Measurements from ENCODE around the gene CENPQ.
A peak's percentile ranks its signal among the peaks of the same experiment; 100 is the strongest.
"Not testable (repeated sequence)": the region's sequence is repeated elsewhere in the genome, so short reads cannot be mapped to it uniquely, and the experiment has no call there.

CENPQ gene

DNA sequence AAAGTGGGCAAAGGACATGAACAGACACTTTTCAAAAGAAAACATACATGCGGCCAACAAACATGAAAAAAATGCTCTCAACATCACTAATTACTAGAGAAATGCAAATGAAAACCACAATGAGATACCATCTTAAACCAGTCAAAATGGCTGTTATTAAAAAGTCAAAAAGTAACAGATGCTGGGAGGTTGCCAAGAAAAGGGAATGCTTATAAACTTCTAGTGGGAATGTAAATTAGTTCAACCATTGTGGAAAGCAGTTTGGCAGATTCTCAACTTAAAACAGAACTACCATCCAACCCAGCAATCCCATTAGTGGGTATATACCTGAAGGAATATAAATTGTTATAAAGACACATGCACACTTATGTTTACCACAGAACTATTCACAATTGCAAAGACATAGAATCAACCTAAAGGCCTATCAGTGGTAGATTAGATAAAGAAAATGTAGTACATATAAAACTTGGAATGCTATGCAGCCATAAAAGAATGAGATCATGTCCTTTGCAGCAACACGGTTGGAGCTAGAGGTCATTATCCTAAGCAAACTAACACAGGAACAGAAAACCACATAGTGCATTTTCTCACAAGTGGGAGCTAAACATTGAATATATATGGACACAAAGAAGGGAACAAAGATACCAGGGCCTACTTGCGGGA is 16.3 kb downstream of the CENPQ start:
- TF ChIP-seq, protein P1, sequence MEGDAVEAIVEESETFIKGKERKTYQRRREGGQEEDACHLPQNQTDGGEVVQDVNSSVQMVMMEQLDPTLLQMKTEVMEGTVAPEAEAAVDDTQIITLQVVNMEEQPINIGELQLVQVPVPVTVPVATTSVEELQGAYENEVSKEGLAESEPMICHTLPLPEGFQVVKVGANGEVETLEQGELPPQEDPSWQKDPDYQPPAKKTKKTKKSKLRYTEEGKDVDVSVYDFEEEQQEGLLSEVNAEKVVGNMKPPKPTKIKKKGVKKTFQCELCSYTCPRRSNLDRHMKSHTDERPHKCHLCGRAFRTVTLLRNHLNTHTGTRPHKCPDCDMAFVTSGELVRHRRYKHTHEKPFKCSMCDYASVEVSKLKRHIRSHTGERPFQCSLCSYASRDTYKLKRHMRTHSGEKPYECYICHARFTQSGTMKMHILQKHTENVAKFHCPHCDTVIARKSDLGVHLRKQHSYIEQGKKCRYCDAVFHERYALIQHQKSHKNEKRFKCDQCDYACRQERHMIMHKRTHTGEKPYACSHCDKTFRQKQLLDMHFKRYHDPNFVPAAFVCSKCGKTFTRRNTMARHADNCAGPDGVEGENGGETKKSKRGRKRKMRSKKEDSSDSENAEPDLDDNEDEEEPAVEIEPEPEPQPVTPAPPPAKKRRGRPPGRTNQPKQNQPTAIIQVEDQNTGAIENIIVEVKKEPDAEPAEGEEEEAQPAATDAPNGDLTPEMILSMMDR (conservative IDR thresholded peaks at IDR 0.05), result no peak
- no peak overlapping the region for H3K27ac ChIP-seq

DNA sequence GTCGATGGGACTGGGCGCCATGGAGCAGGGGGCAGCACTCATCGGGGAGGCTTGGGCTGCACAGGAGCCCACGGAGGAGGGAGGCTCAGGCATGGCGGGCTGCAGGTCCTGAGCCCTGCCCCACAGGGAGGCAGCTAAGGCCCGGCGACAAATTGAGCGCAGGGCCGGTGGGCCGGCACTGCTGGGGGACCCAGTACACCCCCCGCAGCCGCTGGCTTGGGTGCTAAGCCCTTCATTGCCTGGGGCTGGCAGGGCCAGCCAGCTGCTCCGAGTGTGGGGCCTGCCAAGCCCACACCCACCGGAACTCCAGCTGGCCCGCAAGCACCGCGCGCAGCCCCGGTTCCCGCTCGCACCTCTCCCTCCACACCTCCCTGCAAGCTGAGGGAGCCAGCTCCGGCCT is 18.7 kb downstream of the CENPQ start:
- not testable (repeated sequence) for H3K27ac ChIP-seq

DNA sequence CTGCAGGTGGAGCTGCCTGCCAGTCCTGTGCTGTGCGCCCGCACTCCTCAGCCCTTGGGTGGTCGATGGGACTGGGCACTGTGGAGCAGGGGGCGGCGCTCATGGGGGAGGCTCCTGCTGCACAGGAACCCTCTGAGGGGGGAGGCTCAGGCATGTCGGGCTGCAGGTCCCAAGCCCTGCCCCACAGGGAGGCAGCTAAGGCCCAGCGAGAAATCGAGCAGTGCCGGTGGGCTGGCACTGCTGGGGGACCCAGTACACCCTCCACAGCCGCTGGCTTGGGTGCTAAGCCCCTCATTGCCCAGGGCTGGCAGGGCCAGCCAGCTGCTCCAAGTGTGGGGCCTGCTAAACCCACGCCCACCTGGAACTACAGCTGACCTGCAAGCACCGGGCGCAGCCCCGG is 20.2 kb downstream of the CENPQ start:
- not testable (repeated sequence) for H3K27ac ChIP-seq

DNA sequence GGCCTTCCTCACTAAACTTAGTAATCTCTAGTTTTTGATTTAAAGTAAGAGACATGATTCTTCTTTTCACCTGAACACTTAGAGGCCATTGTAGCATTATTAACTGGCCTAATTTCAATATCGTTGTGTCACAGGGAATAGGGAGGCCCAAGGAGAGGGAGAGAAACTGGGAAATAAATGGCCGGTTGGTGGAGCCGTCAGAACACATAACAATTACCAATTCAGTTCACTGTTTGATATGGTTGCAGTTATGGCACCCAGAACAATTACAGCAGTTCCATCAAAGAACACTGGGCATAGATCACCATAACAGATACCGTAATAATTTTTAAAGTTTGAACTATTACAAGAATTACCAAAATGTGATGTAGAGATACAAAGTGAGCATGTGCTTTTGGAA is 27.5 kb downstream of the CENPQ start:
- no peak overlapping the region for H3K27ac ChIP-seq
- TF ChIP-seq, protein P1 (conservative IDR thresholded peaks at IDR 0.05), result peak; percentile 29

DNA sequence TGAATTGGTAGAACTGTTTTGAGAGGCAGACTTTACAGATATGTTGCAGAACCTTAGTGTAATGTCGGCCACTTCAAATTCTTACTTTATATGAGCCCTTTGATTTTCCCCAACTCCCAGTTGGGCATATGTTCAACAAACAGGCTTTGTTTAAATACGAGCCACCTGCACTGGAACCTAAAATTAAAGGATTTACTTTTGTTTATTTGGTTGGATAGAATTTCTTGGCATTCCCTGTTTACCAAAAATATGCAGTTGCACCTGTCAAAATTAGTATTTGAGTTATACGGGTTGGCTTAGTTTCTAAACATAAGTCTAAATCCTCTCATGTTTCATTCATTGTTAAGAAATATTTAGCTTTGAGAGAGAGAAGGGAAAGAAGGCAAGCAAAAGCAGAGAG is 34.1 kb downstream of the CENPQ start:
- TF ChIP-seq, protein P1 (conservative IDR thresholded peaks at IDR 0.05), result no peak
- H3K27ac ChIP-seq, result no peak overlapping the region

DNA sequence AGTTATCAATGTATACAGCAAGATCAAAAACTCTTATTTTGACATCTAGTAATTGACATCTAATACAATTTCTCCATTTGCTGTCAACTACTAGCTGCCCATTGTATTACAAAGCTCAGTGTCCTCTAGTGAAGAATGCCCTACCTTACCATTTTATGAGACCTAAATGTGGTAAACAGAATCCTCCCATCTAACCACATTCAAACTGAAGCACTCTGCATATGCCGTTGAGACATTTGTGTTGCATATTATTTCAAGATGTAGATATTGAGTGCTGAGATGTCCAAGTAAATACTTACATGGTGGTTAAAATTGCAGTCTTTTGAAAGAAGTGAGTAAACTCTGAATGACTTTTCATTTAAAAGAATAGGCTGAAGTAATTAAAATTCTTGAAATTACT is 36.0 kb downstream of the CENPQ start:
- no peak overlapping the region for H3K27ac ChIP-seq
- TF ChIP-seq, protein P1 (conservative IDR thresholded peaks at IDR 0.05), result no peak

DNA sequence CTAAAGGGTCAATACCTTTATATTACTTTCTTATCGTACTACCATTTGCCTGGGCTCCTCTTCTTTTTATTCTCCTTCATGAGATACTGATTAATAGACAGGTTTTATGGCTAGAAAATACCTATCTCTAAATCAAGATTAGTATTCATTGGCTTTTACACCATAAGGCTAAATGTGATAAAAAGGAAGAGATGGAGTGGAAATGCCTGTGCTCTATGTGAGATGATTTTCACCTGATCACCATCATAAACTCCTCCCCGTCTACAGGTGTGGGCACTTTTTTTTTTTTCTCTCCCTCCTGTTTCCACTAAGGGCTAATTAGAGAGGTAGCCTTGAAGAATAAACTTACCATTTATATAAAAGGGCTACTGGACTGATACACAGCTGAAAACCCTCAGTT is 36.5 kb downstream of the CENPQ start, which contains the start of gene GLYATL3:
Gene GLYATL3 (plus strand): TSS at position 301 of the 400 bp plus-strand sequence. CDS start 12,068 bp downstream, outside the sequence.
- TF ChIP-seq, protein P1 (conservative IDR thresholded peaks at IDR 0.05), result no peak
- no peak within 1 kb of the TSS for H3K27ac ChIP-seq

DNA sequence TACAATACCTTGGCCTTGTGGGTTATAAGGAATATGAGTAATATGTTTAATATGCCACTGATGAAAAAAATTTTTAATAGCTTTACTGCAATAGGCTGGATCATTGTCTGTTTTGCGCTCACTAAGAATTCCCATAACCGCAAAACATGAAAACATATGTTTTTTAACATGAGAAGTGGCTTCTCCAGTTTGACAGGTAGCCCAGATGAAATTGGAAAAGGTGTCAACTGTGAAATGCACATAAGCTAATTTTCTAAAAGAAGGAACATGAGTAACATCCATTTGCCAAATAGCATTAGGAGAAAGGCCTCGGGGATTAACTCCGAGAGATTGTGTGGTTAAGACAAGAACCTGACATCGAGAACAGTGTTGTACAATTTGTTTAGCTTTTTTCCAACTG is 41.5 kb downstream of the CENPQ start:
- TF ChIP-seq, protein P1 (conservative IDR thresholded peaks at IDR 0.05), result no peak
- H3K27ac ChIP-seq, result no peak overlapping the region
